ENCODE measurements around the gene CYP2U1. TPM values are rescaled to one million over a fixed set of nuclear protein-coding genes. Genes with fewer than 3 reads are reported as not detected.

CYP2U1 gene
- 4.6 and 7.0 TPM in 2 replicates for total RNA-seq

GRCh38 chr4:107930821-107931774, at the start of gene CYP2U1:
Gene CYP2U1 (plus strand): TSS chr4:107931549. CDS start chr4:107931644, 95 bp downstream.

GRCh38 chr4:107989537-107990386, 58.4 kb downstream of the CYP2U1 start, which contains the start of gene HADH:
Gene HADH (plus strand): TSS chr4:107989889. CDS start chr4:107989933, 44 bp downstream.

Other genes starting within 250 kb of the CYP2U1 start
- gene PAPSS1, start 211.3 kb upstream of the CYP2U1 start, total RNA-seq, result 42.9 and 74.2 TPM in 2 replicates
- gene SGMS2, start 106.6 kb upstream of the CYP2U1 start, total RNA-seq, result 62.2 and 94.6 TPM in 2 replicates
- 4.4 and 9.7 TPM in 2 replicates for gene HADH, start 58.3 kb downstream of the CYP2U1 start, total RNA-seq
- 0.44 and 5.6 TPM in 2 replicates for gene LEF1, start 237.4 kb downstream of the CYP2U1 start, total RNA-seq